HG02938 (cell line): Measurements from ENCODE around the gene C1orf50.
"Not testable (repeated sequence)": the region's sequence is repeated elsewhere in the genome, so short reads cannot be mapped to it uniquely, and the experiment has no call there.

ENCODE experiments used
- ATAC-seq: cut with Tn5 transposase; IDR thresholded peaks from one replicate; pipeline ENCODE4 v1.9.1; 2021; ENCODE audit warnings: mild to moderate bottlenecking, moderate library complexity; ENCODE audit not compliant: unreplicated experiment

Gene C1orf50

DNA sequence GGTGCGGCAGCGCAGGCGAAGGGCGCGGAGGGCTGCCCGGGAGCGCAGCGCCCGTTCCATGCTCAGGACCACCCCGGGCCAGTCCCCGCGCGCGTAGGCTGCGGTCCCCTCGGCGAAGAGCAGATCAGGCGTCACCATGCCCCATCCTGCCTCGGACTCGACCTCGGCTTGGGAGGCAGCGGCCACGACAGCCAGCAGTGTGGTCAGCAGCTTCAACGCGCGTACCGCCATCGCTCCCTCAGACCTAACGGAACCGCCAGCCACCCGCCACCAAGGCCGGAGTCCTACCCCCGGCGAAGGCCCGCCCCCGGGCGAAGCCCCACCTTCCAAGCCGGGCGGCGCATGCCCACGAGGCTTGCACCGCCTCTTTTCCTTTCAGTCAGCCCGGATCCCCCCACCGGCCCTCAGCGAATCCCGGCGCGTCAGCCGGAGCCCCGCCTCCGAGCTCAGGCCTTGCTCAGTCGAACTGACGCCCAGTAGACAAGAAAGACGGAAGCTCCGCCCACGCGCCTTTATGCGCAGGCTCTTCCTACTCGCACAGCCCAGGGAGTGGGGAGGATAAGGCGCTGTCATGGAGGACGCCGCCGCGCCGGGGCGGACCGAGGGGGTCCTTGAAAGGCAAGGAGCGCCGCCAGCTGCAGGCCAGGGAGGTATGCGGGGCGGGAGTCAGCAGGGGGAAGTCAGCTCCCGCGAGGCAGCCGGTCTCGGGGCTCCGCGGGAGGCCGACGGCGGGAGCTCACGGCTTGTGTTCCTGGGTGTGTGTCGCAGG is at the start of gene C1orf50, which contains the start of gene P3H1:
TSS of gene C1orf50 (plus strand) at position 509 of the 769 bp plus-strand sequence. CDS start at position 572, 63 bp downstream.
TSS of gene P3H1 (minus strand) at position 288 of the 769 bp plus-strand sequence. CDS start at position 231, 57 bp downstream.
- ATAC-seq = peak; percentile 85

- no peak for ATAC-seq
Observed at GRCh38 chr1:42720868-42721267, 46.2 kb upstream of the C1orf50 start.

DNA sequence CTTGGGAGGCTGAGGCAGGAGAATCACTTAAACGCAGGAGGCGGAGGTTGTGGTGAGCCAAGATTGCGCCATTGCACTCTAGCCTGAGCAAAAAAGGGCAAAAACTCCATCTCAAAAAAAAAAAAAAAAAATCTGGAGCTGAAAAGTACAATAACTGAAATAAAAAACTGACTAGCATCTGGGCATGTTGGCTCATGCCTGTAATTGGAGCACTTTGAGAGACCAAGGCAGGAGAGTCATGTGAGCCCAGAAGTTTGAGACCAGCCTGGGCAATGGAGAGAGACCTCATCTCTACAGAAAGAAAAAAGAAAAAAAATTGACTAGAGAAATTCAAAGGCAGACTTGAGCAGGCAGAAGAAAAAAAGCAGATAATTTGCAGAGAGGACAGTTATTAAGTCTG is 45.1 kb upstream of the C1orf50 start:
- ATAC-seq = no peak

DNA sequence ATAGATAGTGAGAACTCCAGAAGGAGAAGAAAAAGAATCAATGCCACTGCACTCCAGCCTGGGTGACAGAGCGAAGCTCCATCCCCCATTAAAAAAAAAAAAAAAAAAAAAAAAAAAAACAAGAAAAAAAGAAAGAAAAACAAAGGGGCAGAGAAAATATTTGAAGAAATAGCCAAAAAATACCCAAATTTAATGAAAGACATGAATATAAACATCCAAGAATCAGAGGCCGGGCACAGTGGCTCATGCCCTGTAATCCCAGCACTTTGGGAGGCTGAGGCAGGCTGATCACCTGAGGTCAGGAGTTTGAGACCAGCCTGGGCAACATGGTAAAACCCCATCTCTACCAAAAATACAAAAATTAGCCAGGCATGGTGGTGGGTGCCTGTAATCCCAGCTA is 44.6 kb upstream of the C1orf50 start:
- not testable (repeated sequence) for ATAC-seq

DNA sequence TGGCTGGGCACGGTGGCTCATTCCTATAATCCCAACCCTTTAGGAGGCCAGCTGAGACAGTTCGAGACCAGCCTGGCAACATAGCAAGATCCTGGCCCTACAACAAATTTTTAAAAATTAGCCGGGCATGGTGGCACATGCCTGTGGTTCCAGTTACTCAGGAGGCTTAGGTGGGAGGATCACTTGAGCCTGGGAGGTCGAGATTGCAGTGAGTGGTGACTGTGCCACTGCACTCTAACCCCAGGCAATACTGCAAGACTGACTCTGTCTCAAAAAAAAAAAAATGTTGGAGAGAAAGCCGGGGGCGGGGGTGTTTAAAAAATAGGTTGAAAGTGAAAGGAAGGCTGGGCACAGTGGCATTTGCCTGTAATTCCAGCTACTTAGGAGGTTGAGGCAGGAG is 43.5 kb upstream of the C1orf50 start:
- no peak for ATAC-seq

DNA sequence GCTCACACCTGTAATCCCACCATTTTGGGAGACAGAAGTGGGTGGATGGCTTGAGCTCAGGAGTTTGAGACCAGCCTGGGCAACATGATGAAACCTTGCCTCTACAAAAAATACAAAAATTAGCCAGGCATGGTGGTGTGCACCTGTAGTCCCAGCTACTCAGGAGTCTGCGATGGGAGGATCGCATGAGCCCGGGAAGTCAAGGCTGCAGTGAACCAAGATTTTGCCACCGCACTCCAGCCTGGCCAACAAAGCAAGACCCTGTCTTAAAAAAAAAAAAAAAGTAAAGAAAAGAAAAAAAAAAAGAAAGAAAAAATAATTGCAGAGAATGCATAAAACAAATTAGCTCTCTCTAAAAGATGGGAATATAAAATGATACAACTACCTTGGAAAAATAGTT is 41.2 kb upstream of the C1orf50 start:
- ATAC-seq = not testable (repeated sequence)

- no peak for ATAC-seq
Observed at GRCh38 chr1:42730002-42730401, 37.0 kb upstream of the C1orf50 start.

DNA sequence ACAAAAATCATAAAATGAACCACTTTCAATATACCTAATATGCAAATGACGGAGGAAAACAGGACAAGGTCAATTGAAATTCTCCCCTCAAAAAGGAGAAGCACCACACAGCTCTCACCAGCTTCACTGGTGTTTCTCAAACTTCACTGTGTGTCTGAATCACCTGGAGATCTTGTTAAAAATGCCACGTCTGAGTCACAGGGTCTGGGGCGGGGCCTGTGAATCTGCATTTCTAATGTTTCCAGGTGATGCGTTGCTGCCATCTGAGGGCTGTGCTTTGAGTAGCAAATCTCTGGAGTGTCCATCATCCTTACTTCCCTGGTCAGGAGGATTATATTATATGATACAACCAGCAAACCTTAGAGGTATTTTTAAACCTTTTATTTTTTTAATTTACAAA is 36.1 kb upstream of the C1orf50 start:
- ATAC-seq = no peak

DNA sequence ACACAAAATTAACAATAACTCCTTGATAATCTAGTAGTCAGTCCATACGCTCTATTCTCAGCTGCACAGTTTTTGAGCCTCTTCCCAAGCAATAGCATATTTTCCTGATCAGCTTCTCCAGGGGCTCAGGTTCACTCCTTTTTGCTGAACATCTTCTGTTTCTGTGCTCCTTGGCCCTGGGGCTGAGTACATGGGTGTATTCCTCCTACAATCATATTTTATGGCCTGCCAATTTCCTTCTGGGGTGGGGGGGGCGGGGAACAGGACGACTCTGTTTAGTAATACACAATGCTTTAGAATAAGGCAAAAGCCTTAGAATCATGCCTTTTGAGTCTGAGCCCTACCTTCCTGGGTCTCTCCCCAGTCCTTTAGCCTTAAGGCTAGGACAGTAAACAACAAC is 35.5 kb upstream of the C1orf50 start:
- ATAC-seq = no peak

DNA sequence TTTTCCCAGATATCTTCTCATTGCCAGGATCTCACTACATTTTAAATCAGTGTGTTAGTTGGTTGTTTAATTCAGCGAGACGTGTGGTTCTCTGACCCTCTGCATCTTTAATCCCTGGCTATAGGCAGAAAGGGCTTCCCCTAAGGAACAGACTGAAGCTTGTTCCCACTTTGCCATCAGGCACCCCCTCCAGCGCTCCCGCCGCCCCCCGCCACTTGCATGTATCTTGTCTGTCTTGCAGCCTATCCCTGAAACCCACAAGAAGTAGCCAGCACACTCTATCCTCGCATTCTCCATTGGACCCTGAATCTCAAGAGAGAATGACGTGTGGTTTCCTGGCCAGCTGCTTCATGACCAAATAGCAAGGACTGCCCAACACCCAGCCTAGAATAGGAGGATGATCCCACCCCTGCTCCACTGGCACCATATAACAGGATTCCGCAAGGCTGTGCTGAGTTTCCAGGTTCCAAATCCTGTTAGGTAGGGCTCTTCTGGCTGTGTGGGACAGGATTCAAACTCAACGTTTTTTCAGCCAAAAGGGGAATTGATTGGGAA is 34.8 kb upstream of the C1orf50 start:
- no peak for ATAC-seq

- ATAC-seq = no peak
Observed at GRCh38 chr1:42733415-42734200, 33.4 kb upstream of the C1orf50 start.

DNA sequence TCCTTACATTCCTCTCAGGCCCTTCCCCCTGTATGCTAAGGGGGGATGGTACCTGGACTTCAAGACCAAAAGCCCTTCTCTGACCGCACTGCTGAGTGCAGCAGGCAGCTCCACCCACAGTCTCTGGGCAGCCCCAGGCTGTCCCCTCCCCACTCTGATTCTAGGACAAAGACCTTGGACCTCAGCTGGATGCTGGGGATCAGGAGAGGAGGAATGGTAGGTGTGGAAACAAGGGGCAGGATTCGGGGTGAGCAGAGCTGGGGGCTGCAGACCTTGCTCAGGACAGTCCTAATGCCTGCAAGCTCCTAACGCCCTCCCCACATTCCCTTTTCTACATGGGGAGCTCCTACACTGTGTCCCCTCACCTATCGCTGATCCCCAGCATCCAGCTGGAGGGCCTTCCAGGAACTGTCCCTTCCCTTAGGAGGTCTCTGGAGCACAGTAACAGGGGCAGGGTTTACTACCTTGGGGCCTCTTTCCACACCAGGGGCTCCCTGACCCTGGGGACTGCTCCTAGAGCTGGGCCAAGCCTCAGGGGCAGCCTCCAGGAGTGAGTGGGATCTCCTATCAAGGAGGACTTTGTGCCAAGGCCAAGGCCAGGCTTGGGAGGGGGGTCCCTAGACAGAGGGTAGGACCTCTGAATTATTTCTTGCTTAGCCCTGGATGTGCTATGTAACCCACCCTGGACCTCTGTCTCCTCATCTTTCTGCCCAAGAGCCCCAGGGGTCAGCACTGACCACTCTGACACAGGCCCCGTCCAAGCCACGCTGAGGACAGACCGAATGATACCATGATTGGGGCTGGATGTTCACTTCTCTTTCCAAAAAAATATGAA is 32.6 kb upstream of the C1orf50 start:
- ATAC-seq = no peak

DNA sequence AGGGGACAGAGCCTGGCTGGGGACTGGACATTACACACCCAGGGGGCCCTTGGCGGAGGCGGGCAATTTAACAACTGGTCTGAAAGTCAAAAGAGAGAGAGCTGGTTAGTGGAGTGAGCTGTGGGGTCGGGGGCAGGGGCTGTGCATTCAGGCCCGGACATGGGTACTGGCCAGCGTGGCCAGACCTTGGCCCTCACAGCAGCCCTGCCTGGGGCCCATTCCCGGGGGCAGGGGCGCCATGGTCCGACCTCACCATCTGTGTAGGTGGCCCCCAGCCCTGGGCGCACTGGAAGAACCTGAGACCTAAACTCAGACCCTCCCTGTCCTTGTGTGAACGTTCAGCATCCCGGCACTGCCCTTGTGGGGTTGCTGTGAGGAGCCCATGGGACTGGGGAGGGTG is 32.0 kb upstream of the C1orf50 start:
- no peak for ATAC-seq

GRCh38 chr1:42735477-42736105 is 31.5 kb upstream of the C1orf50 start:
- ATAC-seq = no peak

DNA sequence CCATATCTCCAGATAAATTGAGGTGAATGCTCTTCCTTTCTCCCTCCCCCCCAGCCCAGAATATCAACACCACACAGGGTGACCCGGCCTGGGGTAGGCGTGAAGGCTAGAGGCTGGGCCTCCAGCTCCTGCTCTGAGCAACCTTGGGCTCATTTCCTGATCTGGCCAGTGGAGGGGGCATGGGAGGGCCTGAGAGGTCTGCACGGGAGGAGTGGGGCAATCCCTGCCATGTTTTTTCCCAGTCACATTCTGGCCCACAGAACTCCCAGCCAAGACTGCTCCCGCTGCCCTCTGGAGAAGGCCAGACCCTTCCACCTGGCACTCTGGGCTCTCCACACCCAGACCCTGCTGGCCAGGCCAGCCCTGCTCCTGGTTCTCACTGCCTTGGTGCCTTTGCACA is 30.9 kb upstream of the C1orf50 start:
- no peak for ATAC-seq

DNA sequence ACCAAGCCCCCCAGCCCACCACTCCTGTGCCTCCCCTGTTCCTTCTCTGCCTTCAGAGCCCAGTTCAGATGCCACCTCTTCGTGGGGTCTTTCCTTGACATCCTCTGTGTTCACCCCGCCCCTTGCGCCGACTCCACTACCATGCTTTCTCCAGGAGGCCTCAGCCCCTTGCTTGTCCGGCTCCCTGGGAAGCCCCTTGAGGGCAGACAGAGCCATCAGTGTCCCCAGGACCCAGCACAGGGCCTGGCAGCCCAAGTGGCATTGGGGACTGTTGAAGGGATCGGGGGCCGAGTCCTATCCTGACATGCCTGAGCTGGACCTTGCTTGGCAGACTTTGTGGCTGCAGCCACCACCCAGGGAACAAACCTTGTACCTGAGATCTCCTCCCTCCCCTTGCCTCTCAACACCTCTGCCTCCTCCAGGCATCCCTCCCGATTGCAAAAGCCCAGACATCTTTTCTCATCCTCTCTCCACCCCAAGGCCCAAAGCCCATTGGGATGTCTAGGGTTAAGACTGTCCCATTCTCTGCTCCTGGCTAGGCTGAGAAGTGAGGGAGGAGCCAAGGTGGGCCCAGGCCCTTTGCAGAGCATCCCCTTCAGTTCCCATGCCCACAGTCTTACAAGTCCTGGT is 30.4 kb upstream of the C1orf50 start:
- no peak for ATAC-seq

DNA sequence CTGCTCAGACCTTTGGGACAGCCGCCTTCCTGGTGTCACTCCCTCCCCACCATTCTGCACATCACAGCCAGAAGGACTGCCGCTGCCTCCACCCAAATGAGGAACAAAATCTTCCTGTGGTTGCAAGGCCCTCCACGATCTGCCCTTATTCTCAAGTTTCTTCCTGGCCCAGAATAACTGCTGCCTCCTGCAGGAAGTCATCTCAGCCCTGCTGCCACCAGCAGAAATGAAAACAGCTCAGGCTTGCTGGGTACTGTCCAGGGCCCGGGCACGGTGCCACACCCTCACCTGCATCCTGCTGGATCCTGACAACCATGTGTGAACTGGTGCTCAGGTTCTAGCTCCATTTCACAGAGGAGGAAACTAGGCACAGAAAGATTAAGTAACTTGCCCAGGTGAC is 29.8 kb upstream of the C1orf50 start:
- no peak for ATAC-seq

- no peak for ATAC-seq
Observed at GRCh38 chr1:42737986-42738677, 28.9 kb upstream of the C1orf50 start.

DNA sequence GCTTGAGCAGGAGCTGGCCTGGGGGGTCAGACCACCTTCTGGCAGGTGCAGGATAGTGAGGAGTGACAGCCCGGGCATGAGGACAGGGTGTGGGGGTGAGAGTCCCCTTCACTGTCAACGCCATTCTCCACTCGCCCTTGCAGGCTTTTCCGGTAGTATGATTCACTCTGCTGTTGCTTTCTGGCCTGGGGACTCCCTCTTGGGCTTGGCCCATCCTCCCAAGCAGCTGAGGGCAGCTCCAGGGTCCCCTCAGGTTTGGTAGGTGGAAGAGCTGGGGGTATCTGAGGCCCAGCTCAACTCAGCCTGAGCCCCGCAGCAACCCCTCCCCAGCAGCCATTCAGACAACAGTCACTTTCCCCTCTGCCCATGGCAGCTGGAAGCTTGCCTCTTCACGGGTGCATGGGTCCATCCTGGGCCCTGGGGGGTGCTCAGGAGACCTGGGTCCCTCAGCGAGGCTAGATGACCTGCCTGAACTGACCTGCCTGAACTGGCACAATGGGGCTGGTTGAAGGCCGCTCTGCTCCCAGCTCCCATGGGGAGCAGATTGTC is 28.3 kb upstream of the C1orf50 start:
- no peak for ATAC-seq
